ENCODE results near the gene KLF12.
A peak's percentile ranks its signal among the peaks of the same experiment; 100 is the strongest.

Gene KLF12

DNA sequence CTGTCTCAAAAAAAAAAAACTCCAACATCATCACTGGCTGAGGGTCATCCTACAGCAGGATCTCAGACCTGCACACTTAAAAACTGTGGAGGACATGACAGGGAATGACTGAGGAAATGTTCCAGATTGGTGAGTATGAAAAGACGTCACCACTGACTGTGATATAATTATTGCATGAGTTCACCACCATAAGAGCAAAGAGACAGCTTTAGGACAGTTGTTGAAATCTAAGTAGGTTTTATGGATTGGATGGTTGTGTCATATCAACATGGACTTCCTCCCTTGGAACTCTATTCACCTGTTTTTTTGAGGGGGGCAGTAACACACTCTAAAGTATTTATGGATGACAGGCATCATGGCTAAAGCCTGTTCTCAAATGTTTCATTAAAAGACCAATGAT is 31.5 kb downstream of the KLF12 start:
- DNase-seq (ENCODE audit: low spot score): no peak

DNA sequence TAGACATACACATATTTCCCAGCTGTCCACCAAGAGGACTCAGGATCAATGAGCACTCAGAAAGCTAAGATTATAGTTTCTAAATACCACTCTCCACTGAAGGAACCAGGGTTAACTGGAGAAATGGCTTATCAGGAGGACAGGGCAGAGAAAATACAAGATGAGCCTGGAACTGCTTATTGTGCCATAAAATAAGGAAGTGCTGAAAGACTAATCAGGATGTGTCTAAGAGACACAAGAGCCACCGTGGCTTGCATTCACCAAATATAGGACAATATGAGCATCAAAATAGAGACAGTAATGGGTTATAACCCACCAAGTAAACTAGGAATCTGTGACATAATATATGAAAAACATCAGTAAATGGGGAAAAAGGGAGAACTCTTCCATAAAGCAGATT is 32.8 kb downstream of the KLF12 start:
- DNase-seq (ENCODE audit: low spot score): no peak

DNA sequence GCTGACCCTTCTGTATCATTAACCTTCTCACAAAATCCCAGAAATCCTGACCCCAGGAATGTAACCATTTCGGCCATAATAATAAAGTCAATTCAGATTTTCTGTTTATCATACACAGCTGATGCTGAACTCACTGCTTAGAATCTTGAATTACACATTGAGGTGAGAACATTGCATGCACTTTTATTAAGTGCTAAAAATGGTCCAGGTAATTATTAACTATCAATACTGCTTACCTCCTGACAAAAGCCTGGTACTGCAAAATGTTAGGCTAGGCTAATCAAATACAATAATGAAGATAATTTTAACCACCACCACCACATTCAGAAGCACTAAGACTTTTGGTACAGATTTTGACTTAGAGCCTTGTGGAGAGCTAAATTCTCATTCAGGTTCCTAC is 36.1 kb downstream of the KLF12 start:
- DNase-seq (ENCODE audit: low spot score): no peak

DNA sequence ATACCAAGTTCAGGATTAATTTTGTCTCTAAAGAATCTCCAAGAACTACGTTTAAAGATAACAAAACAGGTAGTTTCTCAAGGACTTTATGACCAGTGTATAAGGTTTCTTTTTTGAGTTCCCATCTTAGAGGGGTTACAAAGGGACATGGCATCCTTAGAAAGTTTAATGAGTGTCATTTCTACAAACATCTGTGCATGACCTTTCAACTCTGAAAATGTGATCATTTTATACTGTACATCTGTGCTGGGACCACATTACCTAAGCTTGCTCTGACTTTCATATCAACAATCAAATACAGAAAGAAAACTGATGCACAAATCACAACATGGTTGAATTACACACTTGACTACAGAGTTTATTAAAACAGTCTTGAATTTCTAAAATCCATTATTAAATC is 37.1 kb downstream of the KLF12 start:
- DNase-seq (ENCODE audit: low spot score): no peak

DNA sequence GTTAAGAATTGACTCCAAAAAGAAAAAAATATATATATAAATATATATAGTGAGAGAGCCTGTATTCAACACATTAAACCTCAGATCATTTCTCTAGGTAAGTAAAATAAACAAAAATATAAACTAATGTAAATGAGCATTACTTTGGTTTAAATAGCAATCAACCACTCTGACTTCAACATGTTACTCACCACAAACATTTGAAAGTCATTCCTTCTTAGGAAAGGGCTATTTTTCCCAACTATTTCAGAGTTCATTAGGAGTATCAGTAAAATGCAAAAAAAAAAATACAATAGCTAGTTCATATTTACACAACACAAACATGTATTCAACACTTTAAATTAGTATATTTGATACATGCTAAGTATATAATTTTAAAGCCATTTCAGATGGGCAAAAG is 40.5 kb downstream of the KLF12 start:
- no peak for DNase-seq (ENCODE audit: low spot score)

DNA sequence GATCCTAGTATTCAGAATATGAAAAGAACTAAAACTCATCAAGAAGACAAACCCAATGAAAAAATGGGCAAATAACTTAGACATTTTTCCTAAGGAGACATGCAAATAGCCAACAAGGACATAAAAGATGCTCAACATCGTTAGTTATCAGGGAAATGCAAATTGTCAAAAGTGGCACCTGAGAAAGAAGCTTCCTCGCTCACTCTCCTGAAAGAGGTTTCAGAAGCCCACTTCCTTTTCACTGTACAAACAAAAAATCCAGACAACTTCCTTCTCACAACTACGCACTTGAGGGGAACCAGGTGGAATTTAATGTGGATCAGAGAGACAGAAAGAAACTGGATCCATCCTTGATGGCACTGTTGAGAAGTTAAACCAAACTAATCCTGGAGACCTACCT is 41.5 kb downstream of the KLF12 start:
- DNase-seq (ENCODE audit: low spot score): no peak

DNA sequence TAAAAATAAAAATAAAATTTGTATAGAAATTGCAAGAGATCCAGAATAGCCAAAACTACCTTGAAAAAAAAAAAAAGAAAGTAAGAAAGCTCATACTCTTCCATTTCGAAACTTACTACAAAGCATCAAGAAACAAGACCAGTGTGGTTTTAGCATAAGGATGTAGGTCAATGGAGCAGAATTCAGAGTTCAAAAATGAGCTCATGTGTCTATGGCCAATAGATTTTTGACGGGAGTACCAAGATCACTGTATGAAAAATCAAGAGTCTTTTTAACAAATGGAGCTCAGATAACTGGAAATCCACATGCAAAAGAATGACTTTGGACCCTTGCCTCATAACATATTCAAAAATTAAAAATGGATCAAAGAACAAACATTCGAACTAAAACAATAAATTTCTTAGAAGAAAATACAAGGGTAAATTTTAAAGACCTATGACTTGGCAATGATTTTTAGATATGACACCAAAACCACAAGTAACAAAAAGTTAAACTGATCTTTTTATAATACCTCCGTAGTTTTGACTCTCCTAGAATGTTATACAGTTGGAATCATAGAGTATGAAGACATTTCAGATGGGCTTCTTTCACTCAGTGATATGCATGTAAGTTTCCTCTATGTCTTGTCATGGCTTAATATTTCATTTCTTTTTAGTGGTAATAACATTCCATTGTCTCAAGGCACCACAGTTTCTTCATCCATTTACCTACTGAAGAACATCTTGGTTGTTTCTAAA is 43.2 kb downstream of the KLF12 start:
- no peak for DNase-seq (ENCODE audit: low spot score)

DNA sequence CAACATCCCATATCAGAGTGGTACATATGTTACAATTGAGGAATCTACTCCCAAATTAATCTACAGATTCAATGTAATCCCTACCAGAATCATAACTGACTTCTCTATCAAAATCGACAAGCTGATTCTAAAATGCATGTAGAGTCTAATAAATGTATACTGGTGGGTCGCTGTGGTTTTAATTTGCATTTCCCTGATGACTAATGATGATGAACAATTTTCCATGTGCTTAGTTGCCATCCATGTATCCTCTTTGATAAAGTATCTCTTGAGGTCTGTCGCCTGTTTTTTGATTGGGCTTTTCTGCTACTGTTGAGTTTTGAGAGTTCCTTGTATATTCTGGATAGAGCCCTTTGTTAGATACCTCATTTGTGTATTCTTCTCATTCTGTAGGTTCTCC is 43.8 kb downstream of the KLF12 start:
- DNase-seq (ENCODE audit: low spot score): peak; percentile 21

DNA sequence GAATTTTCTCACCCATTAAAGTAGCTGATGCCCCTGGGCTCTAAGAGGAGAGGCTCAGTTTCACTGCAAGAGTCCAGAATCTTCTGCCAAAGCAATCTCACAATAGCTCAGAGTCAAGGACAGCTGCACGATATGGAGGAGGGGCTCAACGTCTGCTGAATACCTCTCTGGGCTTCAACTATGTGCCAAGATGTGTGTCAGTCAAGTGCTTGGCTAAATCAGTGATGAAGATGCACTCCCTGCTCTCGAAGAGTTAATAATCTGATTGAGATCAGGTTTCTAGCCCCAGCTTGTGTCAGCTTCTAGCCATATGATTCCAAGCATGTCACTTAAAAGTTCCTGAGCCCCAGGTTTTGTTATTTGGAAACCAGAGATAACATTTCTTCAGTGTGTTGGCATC is 46.8 kb downstream of the KLF12 start:
- DNase-seq (ENCODE audit: low spot score): no peak
